ENCODE results near the gene B4GALT5. TPM values are rescaled to one million over a fixed set of nuclear protein-coding genes. Genes with fewer than 3 reads are reported as not detected.

B4GALT5 gene
- polyA plus RNA-seq, 1 of the 3 experiments (the other 2 are of a cell fraction) = 35.1 TPM

DNA sequence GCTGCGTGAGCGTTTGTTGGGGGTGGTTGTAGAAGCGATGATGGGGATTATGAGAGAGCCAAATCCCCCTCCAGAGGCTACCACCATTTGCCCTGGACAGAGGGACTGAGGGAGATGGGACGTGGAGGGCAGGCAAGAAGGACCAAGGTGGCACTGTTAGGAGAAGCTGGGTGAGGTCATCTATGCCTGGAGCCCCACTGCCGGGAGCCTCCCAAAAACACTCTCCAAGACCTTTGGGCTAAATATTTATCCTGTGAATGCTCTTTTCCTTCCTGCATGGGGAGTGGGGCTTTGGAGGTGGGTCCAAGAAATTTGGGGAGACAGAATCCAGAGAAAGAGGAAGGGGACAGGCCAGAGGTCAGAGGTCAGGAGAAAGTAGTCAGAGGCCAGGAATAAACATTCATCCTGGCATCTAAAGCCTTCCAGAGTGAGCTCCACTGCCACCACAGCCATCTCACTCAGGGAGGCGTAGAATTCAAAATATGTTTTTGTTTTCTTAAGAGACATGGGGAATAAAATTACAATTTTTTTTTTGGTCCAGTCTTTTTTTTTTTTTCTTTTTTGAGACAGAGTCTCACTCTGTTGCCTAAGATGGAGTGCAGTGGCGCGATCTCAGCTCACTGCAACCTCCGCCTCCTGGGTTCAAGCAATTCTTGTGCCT is 128.0 kb downstream of the B4GALT5 start:
- Histone ChIP-seq H3K9ac (no peak overlapping the region), H3K9me3 (no peaks in the 10 kb centered on the region), H4K20me1 (ENCODE audit: insufficient read depth) (no peaks in the 10 kb centered on the region), H3K27ac (ENCODE audit: low read depth in 2 of 2, low read length in 1 of 2) (no peak overlapping the region), H3F3A (replicated peaks; ENCODE audit: insufficient read depth) (peaks cover 4% of the 10 kb centered on the region), H3K27me3 (ENCODE audit: insufficient read depth) (no peaks in the 10 kb centered on the region), H3K79me2 (ENCODE audit: insufficient read depth) (no peaks in the 10 kb centered on the region), H2AFZ (ENCODE audit: low read depth) (no peak overlapping the region), H3K36me3 (replicated peaks in 1 of 2; ENCODE audit: control insufficient read depth in 1 of 2, insufficient read depth in 2 of 2, low read length in 1 of 2) (no peaks in the 10 kb centered on the region), H3K4me3 (ENCODE audit: low read depth in 2 of 2, low read length in 1 of 2) (no peak overlapping the region), H3K4me1 (ENCODE audit: control insufficient read depth in 1 of 2, insufficient read depth in 2 of 2, low read depth in 1 of 2, low read length in 1 of 2) (peaks cover 0 to 10% of the 10 kb centered on the region in 2 experiments; a peak in 2 of 4 replicates), H3K9me2 (no peaks in the 10 kb centered on the region), H3K4me2 (no peak overlapping the region)
- no peak for DNase-seq
- WGBS (ENCODE audit: low lambda C conversion rate) = 91% methylated on average over 9 of the region's 9 CpGs
- ChIA-PET POLR2A (no interaction called here), CTCF (interaction anchor here (0.8 to 5.3 kb wide), 7 partner anchors 11 to 48 kb away, joined by 3 to 33 read pairs (median 4); no protein-coding TSS in a partner anchor)
- TF ChIP-seq, protein P1, sequence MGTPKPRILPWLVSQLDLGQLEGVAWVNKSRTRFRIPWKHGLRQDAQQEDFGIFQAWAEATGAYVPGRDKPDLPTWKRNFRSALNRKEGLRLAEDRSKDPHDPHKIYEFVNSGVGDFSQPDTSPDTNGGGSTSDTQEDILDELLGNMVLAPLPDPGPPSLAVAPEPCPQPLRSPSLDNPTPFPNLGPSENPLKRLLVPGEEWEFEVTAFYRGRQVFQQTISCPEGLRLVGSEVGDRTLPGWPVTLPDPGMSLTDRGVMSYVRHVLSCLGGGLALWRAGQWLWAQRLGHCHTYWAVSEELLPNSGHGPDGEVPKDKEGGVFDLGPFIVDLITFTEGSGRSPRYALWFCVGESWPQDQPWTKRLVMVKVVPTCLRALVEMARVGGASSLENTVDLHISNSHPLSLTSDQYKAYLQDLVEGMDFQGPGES (IDR thresholded peaks at IDR 0.05; ENCODE audit: low read depth, low read length) = no peak
- TF ChIP-seq, protein P2, sequence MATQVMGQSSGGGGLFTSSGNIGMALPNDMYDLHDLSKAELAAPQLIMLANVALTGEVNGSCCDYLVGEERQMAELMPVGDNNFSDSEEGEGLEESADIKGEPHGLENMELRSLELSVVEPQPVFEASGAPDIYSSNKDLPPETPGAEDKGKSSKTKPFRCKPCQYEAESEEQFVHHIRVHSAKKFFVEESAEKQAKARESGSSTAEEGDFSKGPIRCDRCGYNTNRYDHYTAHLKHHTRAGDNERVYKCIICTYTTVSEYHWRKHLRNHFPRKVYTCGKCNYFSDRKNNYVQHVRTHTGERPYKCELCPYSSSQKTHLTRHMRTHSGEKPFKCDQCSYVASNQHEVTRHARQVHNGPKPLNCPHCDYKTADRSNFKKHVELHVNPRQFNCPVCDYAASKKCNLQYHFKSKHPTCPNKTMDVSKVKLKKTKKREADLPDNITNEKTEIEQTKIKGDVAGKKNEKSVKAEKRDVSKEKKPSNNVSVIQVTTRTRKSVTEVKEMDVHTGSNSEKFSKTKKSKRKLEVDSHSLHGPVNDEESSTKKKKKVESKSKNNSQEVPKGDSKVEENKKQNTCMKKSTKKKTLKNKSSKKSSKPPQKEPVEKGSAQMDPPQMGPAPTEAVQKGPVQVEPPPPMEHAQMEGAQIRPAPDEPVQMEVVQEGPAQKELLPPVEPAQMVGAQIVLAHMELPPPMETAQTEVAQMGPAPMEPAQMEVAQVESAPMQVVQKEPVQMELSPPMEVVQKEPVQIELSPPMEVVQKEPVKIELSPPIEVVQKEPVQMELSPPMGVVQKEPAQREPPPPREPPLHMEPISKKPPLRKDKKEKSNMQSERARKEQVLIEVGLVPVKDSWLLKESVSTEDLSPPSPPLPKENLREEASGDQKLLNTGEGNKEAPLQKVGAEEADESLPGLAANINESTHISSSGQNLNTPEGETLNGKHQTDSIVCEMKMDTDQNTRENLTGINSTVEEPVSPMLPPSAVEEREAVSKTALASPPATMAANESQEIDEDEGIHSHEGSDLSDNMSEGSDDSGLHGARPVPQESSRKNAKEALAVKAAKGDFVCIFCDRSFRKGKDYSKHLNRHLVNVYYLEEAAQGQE (IDR thresholded peaks at IDR 0.05; ENCODE audit: low read depth, low read length) = no peak

DNA sequence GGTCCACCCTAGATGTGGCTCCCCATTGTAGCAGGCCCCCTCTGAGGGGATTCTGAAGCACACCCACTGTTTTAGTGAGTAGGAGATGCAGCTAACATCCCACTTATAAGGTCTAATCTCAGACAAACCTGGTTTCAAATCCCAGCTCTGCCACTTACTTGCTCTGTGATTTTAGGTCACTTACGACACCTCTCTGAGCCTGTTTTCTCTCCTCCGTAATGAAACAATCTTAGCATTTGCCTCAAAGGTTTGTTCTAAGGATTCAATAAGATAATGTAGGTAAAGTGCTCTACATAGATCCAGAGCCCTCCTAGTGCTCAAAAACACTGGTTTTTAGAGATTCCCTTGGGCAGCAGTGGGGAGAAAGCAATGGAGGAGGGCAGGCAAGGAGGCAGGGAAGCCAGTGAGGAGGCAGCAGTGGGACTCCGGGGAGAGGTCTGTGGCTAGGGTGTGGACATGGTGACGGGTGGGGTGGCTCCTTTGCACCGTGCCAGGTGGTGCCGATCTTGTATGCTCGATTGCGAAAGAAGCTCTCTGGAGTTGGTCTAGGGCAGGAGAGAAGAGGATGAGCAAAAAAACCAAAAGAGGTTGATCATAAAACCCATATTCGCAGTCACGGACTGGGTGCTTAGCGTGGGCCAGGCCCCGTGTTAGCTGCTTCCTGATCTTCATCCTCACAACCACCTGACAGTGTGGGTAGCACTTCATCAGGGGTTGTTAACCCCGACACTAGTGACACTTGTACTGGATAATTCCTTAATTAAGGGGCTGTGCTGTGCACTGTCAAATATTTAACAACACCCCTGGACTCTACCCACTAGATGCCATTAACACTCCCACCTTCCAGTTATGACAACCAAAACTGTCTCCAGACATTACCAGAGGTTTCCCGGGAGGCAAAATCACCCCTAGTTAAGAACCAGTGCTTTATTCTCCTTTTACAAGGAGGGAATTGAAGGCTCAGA is 129.0 kb downstream of the B4GALT5 start:
- H3K27ac ChIP-seq (ENCODE audit: low read depth in 2 of 2, low read length in 1 of 2) = no peak overlapping the region
- POLR2A ChIA-PET = no interaction called here
- H3K9me2 ChIP-seq = no peaks in the 10 kb centered on the region
- no peak overlapping the region for H3K4me3 ChIP-seq (ENCODE audit: low read depth in 2 of 2, low read length in 1 of 2)
- no peak overlapping the region for H3K9ac ChIP-seq
- H3K9me3 ChIP-seq = no peaks in the 10 kb centered on the region
- H3K79me2 ChIP-seq (ENCODE audit: insufficient read depth) = no peaks in the 10 kb centered on the region
- H3K4me2 ChIP-seq = no peak overlapping the region
- H3K27me3 ChIP-seq (ENCODE audit: insufficient read depth) = no peaks in the 10 kb centered on the region
- 73% methylated on average over 14 of the region's 14 CpGs for WGBS (ENCODE audit: low lambda C conversion rate)
- CTCF ChIA-PET = interaction anchor here (1.1 to 5.3 kb wide), 9 partner anchors 10 to 47 kb away, joined by 3 to 33 read pairs (median 4); no protein-coding TSS in a partner anchor
- H4K20me1 ChIP-seq (ENCODE audit: insufficient read depth) = no peaks in the 10 kb centered on the region
- DNase-seq = no peak
- no peaks in the 10 kb centered on the region for H3K36me3 ChIP-seq (replicated peaks in 1 of 2; ENCODE audit: control insufficient read depth in 1 of 2, insufficient read depth in 2 of 2, low read length in 1 of 2)
- H3F3A ChIP-seq (replicated peaks; ENCODE audit: insufficient read depth) = peaks cover 4% of the 10 kb centered on the region
- no peak overlapping the region for H2AFZ ChIP-seq (ENCODE audit: low read depth)
- H3K4me1 ChIP-seq (ENCODE audit: control insufficient read depth in 1 of 2, insufficient read depth in 2 of 2, low read depth in 1 of 2, low read length in 1 of 2) = peaks cover 0 to 10% of the 10 kb centered on the region in 2 experiments; a peak in 2 of 4 replicates
- TF ChIP-seq TAF1 (IDR thresholded peaks at IDR 0.05; ENCODE audit: borderline replicate concordance, low read depth, low read length) (no peak), EZH2phosphoT487 (IDR thresholded peaks at IDR 0.05; ENCODE audit: borderline replicate concordance, low read depth) (no peak), TCF12 (IDR thresholded peaks at IDR 0.05) (no peak), RFX5 (IDR thresholded peaks at IDR 0.05; ENCODE audit: low read length) (no peak), SMC3 (IDR thresholded peaks at IDR 0.05; ENCODE audit: low read depth, low read length) (no peak), MEF2A (IDR thresholded peaks at IDR 0.05; ENCODE audit: borderline replicate concordance, low read depth) (no peak), RAD21 (IDR thresholded peaks at IDR 0.05; ENCODE audit: low read length) (no peak), ELF1 (IDR thresholded peaks at IDR 0.05) (no peak), FOSL2 (IDR thresholded peaks at IDR 0.05; ENCODE audit: borderline replicate concordance, low read depth) (no peak), RCOR1 (IDR thresholded peaks at IDR 0.05; ENCODE audit: low read length) (no peak)
- TF ChIP-seq, protein P3, sequence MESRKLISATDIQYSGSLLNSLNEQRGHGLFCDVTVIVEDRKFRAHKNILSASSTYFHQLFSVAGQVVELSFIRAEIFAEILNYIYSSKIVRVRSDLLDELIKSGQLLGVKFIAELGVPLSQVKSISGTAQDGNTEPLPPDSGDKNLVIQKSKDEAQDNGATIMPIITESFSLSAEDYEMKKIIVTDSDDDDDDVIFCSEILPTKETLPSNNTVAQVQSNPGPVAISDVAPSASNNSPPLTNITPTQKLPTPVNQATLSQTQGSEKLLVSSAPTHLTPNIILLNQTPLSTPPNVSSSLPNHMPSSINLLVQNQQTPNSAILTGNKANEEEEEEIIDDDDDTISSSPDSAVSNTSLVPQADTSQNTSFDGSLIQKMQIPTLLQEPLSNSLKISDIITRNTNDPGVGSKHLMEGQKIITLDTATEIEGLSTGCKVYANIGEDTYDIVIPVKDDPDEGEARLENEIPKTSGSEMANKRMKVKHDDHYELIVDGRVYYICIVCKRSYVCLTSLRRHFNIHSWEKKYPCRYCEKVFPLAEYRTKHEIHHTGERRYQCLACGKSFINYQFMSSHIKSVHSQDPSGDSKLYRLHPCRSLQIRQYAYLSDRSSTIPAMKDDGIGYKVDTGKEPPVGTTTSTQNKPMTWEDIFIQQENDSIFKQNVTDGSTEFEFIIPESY (IDR thresholded peaks at IDR 0.05; ENCODE audit: borderline replicate concordance, low read depth) = no peak
- TF ChIP-seq, protein P4, sequence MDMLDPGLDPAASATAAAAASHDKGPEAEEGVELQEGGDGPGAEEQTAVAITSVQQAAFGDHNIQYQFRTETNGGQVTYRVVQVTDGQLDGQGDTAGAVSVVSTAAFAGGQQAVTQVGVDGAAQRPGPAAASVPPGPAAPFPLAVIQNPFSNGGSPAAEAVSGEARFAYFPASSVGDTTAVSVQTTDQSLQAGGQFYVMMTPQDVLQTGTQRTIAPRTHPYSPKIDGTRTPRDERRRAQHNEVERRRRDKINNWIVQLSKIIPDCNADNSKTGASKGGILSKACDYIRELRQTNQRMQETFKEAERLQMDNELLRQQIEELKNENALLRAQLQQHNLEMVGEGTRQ (IDR thresholded peaks at IDR 0.05; ENCODE audit: borderline replicate concordance, low read depth, low read length) = no peak
- TF ChIP-seq, protein P5, sequence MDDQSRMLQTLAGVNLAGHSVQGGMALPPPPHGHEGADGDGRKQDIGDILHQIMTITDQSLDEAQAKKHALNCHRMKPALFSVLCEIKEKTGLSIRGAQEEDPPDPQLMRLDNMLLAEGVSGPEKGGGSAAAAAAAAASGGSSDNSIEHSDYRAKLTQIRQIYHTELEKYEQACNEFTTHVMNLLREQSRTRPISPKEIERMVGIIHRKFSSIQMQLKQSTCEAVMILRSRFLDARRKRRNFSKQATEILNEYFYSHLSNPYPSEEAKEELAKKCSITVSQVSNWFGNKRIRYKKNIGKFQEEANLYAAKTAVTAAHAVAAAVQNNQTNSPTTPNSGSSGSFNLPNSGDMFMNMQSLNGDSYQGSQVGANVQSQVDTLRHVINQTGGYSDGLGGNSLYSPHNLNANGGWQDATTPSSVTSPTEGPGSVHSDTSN (IDR thresholded peaks at IDR 0.05) = no peak

Data from SK-N-SH (cell line).